ENCODE measurements around the gene CLDN7.
A peak's percentile ranks its signal among the peaks of the same experiment; 100 is the strongest.

Gene CLDN7

DNA sequence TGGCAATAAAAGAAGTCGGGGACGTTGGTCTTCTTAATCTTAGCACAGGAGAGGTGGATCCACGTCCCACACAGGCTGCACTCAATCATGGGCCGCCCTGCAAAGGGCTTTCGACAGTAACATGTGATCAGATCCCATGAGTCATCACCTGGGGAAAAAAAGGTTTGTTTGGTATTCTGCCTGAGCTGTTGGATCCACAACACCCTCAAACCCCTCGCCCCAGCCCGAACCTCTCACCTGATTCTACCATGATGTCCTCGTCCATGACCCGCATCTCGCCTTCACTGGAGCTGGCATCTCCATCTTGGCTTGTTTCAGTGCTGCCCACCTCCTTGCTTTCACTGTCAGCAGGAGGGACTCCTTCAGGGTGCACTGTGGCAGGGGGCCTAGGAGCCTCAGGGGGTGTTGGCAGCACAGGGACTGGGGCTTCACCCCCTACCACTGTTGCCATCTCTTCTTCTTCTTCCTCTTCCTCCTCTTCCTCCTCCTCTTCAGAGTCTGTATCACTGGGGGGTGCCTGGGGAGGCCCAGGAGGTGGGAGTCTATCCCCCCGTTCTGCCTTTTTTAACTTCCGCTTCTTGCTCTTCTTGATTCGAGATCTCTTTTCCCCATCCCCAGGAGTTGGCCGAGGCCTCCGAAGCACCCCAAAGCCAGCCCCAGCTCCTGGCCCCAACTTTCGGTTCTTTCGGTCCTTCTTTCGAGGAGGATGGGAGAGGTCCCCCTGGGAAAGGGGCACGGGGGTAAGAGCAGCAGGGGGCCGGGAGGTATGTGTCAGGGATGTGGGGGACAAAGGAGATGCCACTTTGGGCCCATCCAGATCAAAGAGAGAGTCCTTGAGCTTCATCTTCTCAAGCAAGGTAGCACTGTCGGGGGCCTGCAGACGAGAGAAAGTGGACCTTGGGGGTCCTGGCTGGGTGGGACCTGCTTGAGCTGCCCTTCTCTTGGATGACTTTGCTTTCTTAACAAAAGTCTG lies 26.3 kb downstream of the CLDN7 start:
- TF ChIP-seq FOXP2 (optimal IDR thresholded peaks at IDR 0.05; ENCODE audit: borderline replicate concordance, extremely low read depth, extremely low read length, insufficient read depth), result no peak

DNA sequence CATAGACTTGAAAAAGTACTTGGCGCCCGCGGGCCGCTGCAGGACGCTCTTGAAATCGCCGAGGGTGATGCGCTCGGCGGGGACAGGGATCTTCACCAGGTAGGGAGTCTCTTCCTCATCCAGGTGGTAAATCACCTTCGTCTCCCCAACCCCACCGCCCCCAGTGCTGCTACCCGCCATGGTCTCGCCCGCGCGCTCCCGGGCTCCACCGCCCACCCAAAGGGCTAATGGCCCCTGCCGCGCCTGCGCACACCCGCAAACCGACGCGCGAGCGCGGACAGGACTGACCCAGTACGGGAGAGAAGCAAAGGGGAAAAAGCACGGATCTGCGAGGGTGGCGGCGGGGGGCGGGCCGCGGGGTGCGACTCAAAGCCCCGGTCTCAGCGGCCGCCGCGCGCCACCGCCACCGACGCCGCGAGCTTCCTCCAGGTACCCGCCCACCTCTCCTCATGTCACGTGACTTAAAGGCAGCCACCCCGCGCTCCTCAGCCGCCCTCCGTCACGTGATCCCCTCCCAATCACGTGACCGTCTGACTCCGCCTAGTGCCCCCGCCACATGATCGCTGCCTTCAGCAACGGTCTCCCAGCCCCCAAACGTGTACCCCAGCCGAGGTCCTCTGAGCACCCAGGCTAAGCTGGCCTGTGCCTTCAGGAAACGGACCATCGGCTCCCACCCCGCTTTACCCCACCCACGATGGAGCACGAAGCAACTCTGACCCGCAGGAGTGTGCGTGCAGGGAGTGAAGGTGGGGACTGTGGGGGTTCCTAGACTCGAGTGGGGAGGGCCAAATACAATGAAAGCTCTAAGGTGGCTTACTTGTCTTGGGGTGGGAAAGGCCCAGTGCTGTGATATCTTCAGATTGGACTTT lies 28.0 kb downstream of the CLDN7 start, which contains the start of gene DVL2:
Gene DVL2, minus strand, starts transcription at position 435 of the 869 bp plus-strand sequence. Its CDS starts 255 bp downstream, at position 180.
- TF ChIP-seq TAF1 (IDR thresholded peaks at IDR 0.05; ENCODE audit: borderline replicate concordance, insufficient read depth, low read length), result peak; percentile 85; the same call in 1 of the 2 replicates
- peak; percentile 83 for TF ChIP-seq FOXP2 (optimal IDR thresholded peaks at IDR 0.05; ENCODE audit: borderline replicate concordance, extremely low read depth, extremely low read length, insufficient read depth)
- TF ChIP-seq SIN3A (IDR thresholded peaks at IDR 0.05; ENCODE audit: borderline replicate concordance, insufficient read depth, low read length), result peak; percentile 96; the same call in 1 of the 2 replicates
- TF ChIP-seq, protein P1, sequence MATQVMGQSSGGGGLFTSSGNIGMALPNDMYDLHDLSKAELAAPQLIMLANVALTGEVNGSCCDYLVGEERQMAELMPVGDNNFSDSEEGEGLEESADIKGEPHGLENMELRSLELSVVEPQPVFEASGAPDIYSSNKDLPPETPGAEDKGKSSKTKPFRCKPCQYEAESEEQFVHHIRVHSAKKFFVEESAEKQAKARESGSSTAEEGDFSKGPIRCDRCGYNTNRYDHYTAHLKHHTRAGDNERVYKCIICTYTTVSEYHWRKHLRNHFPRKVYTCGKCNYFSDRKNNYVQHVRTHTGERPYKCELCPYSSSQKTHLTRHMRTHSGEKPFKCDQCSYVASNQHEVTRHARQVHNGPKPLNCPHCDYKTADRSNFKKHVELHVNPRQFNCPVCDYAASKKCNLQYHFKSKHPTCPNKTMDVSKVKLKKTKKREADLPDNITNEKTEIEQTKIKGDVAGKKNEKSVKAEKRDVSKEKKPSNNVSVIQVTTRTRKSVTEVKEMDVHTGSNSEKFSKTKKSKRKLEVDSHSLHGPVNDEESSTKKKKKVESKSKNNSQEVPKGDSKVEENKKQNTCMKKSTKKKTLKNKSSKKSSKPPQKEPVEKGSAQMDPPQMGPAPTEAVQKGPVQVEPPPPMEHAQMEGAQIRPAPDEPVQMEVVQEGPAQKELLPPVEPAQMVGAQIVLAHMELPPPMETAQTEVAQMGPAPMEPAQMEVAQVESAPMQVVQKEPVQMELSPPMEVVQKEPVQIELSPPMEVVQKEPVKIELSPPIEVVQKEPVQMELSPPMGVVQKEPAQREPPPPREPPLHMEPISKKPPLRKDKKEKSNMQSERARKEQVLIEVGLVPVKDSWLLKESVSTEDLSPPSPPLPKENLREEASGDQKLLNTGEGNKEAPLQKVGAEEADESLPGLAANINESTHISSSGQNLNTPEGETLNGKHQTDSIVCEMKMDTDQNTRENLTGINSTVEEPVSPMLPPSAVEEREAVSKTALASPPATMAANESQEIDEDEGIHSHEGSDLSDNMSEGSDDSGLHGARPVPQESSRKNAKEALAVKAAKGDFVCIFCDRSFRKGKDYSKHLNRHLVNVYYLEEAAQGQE (IDR thresholded peaks at IDR 0.05; ENCODE audit: insufficient read depth in 1 of 2, low read depth in 2 of 2, low read length in 2 of 2), result peak; percentile 14 to 50; a peak in 1 of 4 replicates
- peak; percentile 98 for TF ChIP-seq POLR2AphosphoS5 (IDR thresholded peaks at IDR 0.05; ENCODE audit: low read depth, low read length)

DNA sequence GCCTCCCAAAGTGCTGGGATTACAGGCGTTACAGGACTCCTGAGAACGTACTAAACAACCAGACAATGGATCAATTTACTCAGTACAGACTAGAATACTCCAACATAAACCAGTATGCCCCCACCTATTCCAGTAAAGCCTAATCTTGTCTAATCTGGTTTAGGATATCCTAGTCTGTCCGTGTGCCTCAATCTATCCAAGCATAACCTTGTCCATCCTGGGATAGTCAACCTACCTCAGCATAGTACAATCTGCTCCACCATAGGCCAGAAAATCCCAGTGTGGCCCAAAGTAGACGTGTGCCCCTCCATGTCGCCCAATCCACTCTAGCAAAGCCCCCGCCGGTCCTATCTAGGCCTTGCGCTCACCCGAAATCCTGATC lies 28.6 kb downstream of the CLDN7 start:
- TF ChIP-seq, protein P1 (IDR thresholded peaks at IDR 0.05; ENCODE audit: insufficient read depth in 1 of 2, low read depth in 2 of 2, low read length in 2 of 2), result no peak
- no peak for TF ChIP-seq FOXP2 (optimal IDR thresholded peaks at IDR 0.05; ENCODE audit: borderline replicate concordance, extremely low read depth, extremely low read length, insufficient read depth)
- TF ChIP-seq SIN3A (IDR thresholded peaks at IDR 0.05; ENCODE audit: borderline replicate concordance, insufficient read depth, low read length), result peak; percentile 15; the same call in 1 of the 2 replicates
- TF ChIP-seq TAF1 (IDR thresholded peaks at IDR 0.05; ENCODE audit: borderline replicate concordance, insufficient read depth, low read length), result no peak
- TF ChIP-seq POLR2AphosphoS5 (IDR thresholded peaks at IDR 0.05; ENCODE audit: low read depth, low read length), result no peak

DNA sequence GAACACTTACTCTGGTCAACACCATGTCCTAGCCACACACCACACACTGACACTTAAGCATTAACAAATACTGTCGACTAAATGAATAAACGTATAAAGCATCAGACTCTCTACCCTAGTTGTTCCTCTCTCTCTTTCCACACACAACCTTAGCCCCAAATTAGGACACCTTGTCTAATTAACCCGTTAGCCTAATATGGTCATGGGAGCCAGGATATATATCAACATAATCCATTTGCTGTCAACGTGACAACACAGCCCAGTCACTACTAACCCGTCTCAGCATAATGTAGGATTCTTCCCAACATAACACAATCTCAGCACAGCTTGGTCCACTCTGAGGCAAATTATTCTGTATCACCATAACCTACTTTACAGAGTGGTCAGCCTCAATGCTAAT lies 30.2 kb downstream of the CLDN7 start:
- no peak for TF ChIP-seq SIN3A (IDR thresholded peaks at IDR 0.05; ENCODE audit: borderline replicate concordance, insufficient read depth, low read length)
- TF ChIP-seq TAF1 (IDR thresholded peaks at IDR 0.05; ENCODE audit: borderline replicate concordance, insufficient read depth, low read length), result no peak
- no peak for TF ChIP-seq POLR2AphosphoS5 (IDR thresholded peaks at IDR 0.05; ENCODE audit: low read depth, low read length)
- TF ChIP-seq, protein P1 (IDR thresholded peaks at IDR 0.05; ENCODE audit: insufficient read depth in 1 of 2, low read depth in 2 of 2, low read length in 2 of 2), result no peak
- no peak for TF ChIP-seq FOXP2 (optimal IDR thresholded peaks at IDR 0.05; ENCODE audit: borderline replicate concordance, extremely low read depth, extremely low read length, insufficient read depth)

DNA sequence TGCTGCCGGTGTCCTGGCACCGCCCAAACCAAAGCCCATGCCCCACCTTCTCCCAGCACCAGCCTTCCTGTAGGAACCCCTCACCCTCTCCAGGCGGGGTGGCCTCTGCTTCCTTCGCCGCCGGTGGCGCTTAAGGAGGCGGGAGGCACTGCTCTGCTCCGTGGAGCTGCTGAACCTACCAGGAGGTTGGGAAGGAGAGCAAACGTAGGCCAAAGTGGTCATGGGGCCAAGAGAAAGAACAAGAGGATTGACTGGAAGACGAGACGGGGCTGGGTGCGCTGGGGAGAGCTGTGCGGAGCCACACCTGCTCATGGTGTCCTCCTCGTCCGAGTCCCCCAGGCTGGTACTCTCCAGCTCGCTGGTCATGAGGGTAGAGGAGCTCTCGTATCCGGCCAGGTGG lies 32.8 kb downstream of the CLDN7 start:
- TF ChIP-seq, protein P1 (IDR thresholded peaks at IDR 0.05; ENCODE audit: insufficient read depth in 1 of 2, low read depth in 2 of 2, low read length in 2 of 2), result no peak

Data from PFSK-1 (cell line).